HG02610 (cell line): ENCODE data around the gene ACTR10.

Source experiments
- ATAC-seq: cut with Tn5 transposase; IDR thresholded peaks from one replicate; pipeline ENCODE4 v1.9.1; 2021; ENCODE audit warnings: mild to moderate bottlenecking, moderate library complexity; ENCODE audit not compliant: unreplicated experiment

Gene ACTR10

DNA sequence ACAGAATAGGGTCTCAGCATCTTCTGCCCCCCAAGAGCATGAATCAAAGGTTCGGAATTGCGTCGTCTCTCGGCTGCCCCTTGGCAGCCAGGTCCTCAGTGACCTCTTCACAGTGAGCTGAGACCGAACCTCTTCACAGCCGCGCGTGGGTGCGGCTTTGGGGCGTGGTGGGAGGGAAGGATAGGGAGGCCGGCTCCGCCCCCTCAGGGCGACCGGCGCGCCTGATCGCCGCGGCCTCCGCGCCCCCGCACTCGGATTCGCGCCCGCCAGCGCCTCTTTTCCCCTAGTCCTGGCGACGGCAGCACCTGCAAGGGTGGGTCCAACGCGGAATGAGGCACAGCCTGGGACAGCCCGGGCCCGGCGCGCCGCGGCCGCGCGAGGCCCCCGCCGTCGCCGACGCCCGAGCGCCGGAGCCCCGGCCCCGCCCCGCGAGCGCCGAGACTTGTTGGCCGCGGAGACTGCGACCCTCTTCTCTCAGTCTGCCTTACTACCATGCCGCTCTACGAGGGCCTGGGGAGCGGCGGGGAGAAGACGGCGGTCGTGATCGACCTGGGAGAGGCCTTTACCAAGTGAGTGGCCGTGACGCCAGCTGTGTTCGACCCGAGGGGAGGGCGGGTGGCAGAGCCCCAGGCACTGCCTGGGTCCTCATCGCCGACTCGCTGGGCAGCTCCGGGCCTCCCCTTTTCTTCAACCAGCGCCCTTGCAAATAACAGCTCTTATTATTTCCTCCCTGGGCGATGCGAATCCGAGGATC is at the start of gene ACTR10:
TSS of gene ACTR10 (plus strand) at position 424 of the 754 bp plus-strand sequence. CDS start at position 493, 69 bp downstream.
- ATAC-seq, result peak; percentile 95

DNA sequence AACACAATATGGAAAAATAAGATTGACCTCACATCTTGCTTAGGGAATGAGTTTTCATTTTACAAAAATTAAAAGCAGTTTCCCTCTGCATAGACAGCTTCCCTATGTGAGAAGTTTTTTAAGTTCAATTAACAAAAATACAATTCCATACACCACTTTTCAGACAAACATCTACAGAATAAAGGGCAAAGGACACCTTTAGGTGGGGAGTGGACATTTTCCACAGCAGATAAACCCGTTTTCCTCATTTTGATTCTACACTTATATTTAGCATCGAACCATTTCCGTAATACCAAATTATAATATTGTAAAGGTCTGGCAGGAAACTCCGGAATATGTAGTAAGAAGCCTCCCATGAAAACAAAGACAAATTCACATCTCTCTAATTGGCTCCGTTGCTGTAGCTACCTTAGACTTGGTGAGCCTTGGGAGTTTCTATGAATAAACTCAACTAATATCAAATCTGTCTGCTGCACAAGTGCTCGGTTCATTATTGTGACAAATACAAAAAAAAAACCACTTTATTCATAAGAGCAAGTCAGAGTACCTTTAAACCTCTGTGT is 49.6 kb upstream of the ACTR10 start:
- ATAC-seq, result no peak

DNA sequence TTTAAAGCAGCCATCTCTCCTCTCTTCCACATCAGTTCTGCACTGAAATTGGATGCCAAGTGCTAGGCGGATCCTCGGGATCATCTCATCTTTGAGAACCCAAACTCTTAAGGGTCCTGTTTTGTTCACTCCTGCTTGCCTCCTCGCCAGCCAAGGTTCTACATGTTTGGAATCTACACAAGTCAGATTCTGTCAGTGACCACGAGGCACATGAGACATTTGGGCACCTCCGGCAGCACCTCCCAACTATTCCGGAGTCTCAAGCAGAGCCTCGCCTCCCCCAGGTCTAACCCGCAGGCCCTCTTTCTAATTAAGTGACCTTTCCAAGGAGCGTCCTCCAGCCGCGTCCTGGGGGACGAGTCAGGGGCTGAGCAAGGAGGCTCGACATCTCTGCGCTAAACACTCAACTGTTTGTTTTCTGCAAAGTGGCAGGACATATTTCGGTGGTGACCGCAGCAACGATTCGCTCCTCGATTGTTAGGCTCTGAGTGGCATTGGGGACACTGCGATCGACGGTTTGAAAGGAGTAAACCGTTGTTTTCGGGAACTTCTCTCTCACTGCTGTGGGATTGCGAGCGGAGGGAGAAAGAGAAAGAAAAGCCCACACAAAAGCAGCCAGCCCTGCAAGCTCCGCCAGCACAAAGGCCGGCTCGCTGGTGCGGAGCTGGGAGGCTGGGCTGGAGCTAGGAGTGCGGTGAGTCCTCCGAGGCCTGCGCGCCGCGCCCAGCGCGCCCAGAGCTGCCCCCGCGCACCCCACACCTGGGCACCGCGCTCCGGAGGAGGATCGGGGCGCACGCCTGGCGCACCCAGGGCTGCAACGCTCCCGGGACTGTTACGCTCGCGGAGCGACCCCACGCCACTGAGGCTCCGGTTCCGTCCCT is 48.6 kb upstream of the ACTR10 start:
- peak; percentile 33 for ATAC-seq

DNA sequence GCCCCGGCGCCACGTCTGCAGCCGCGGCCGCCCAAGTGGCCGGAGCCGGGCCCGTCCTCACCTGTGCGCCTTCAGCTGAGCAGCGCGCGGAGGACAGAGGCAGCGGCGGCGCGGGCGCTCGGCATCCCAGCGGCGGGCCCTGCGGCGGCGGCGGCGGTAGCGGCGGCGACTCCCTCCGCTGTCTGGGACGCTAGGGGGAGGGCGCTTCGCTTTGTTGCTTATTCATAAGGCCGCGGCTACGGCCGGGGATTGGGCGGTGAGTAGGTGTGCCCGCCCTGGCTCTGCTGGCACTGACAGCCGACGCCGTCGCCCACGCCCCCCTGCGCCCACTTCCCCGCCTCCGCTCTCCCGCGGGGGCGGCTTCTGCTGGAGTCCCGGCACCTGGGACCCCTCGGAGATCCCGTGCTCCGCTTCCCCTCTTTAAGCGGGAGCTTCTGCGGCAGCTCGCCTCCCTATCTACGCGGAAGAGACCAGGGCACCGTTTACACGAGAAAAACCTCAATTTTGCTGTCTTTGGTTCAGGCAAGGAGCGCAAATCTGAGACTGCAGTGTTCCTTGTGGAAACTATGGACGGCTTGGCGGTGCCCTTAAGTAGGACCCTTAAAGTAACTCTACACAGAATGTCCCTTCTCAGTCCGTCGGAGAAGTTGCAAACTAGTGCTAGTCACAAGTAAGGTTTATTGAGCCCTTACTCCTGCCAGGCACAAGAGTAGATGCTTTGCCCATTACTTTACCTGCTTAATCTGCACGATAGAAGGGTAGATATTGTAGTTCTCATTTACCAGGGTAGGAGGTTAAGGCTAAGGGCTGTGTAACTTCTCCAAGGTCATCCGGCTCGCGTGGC is 47.7 kb upstream of the ACTR10 start, which contains the start of gene ARMH4:
TSS of gene ARMH4 (minus strand) at position 200 of the 844 bp plus-strand sequence. CDS start 12,855 bp downstream, outside the sequence.
- peak; percentile 96 for ATAC-seq

DNA sequence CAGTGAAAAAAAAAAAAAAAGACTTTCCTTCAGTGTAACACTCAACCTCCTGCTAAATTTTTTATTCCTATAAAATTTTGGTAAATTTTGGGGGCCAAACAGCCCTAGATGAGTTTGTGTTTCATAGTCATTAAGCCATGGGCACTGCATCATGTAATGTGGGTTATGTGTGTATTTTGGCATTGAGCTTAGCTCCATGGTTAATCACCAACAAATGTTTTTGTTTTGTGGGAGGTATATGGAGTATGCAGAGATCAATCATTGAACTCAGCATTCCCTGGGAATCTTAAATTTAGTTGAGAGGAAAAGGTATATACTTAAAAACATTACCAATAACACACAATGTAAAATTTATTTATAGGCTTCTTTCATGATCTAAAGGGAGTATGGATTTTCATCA is 39.4 kb upstream of the ACTR10 start:
- no peak for ATAC-seq

DNA sequence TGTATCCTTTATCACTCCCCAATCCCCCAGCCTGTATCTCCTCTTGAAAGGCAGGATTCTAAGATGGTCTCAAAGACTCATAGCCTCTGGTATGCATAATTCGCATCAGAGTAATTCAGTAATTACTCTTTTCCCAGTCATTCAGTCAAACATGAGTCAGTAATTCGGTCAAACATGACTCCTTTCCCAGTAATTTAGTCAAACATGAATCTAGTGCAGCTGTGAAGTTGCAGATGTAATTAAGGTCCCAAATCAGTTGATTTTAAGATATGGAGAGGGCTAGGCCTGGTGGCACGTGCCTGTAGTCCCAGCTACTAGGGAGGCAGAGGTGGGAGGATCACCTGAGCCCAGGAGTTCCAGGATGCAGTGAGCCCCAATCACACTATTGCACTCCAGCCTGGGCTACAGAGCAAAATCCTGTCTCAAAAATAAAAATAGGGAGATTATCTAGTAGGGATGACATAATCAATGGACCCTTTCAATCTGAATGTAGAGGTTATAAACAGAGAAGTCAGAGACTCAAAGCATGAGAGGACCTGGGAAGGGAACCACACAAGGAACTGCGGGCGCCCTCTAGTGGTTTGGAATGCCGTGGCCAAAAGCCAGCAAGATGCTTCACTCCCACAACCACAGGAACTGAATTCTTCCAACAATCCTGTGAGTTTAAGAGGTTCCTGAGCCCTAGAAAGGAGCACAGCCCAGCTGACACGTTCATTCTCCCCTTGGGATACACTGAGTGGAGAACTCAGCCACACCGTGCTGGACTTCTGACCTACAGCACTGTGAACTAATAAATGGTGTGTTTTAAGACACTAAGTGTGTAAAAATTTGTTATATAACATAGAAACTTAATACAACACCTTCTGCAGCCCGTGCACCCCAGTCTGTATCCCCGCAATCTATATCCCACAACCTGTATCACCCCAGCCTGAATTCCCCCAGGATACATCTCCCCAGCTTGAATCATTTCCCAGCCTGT is 33.7 kb upstream of the ACTR10 start:
- peak; percentile 66 for ATAC-seq

DNA sequence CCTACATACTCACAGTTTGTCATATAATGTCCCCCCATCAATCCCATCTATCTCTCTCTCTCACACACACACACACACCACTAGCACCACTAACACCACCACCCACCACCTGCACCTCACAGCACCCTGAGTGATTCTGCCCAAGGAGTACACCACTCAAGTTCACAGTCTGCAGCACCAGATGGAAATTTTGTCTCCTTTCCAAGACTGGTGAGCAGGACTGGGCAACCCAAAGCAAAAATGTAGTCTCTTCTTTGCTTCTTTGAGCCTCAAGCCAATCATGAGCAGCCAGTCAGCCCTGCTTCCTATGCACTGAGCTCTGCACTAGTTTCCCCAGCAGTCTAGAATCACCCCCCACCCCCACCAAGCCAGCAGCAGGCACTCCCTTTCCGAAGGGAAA is 32.9 kb upstream of the ACTR10 start:
- no peak for ATAC-seq

DNA sequence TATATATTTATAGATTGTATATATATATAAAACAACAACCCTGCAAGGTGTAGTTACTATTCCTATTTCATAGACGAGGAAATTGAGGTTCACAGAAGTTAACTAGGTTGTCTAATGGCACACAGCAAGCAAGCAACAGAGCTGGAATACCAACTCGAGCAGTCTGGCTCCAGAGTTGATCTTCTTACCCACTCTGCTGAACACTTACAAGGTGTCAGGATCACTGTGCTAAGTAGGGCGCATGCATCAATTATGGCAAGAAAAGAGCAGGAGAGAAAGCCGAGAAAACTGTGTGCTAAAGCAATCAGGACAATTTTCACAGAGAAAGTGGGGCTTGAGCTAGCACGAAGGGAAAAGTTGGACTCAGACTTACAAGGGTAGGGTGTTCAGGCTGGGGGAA is 32.1 kb upstream of the ACTR10 start:
- no peak for ATAC-seq

DNA sequence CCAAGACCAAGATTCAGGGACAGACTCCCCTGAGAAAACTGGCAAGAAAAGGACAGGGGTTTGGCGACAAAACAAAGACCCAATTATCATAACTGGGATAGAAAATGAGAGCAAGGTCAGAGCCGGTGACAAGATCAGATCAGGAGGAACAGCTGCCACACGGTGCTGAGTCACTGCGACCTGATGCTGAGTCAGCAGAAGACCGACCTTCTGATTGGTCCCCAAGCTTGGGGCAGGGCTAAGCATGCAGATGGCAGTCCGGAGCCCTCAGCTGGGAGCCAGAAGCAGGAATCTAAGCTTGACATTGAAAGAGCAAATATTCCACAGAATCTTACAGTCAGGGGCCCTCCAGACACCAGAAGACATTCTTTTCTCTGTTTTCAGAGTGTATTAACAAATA is 28.9 kb upstream of the ACTR10 start:
- ATAC-seq, result peak; percentile 62

DNA sequence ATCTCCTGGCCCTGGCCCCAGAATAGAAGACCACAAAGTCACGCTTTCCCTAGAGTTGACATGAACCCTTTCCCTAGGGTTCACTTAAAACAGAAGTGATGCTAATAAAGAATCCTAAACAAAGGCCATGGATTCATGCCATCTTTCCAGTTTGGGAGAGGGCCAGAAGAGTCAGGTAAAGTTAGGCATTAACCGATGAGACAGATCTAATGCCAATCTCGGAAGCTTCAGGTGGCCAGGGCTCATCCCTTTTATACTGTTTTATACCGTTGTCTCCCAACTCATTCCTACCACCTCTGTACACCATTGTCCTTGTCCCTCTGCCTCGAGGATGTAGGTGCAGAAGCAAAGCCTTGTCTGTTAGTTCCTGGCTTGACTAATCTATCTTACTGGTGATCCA is 22.8 kb upstream of the ACTR10 start:
- no peak for ATAC-seq

DNA sequence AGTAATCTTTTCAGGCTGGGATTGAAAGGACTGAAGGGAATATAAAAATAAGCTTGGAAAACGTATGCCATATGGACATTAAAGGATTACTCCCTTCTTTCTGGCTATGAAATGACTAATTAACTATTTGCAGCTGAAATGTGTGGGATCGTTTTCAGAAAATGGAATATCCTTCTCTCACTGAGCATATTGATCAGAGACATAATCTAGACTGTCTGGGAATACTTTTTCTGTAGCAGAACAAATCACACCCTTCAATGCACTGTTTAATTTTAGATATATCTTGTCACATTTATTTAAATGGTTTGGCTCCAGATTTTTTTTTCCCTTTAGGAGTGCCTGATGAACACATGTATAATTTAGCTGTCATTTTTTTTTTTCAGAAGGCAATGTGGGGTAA is 10.8 kb upstream of the ACTR10 start:
- ATAC-seq, result no peak

DNA sequence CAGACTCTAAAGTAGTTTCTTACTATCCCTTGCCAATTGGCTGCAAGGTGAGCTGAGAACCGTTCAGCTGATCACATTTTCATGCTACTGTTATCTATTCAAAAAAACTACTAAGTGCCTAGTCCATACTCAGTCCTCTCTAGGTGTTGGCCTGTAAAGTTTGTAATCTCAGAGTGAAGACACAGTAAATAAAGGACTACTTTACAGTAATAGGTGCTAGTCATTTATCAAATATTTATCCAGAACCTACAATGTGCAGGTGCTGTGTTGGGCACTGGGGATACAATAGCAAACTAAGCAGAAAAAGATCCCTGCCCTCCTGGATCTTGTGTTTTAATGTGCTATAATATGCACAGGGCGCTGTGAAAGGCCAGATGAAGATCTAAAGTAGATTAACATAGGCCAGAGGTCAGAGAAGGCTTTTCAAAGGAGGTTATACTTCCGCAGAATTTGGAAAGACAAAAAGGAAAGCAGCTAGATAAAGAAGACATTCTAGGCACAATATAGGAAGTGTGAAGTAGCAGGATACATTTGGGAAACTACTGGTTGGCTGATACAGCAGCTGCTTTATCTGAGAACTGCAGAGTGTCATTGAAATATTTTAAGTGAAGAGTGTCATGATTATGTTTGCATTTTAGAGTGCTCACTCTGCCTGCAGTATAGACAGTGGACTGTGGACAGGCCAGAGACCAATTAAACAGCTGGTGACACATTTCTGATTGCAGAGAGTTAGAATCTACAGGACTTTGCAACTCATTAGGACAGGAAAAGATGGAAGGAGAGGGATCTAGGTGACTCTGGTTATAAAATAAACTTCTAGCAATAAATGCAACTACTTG is 8.0 kb upstream of the ACTR10 start:
- ATAC-seq, result no peak

DNA sequence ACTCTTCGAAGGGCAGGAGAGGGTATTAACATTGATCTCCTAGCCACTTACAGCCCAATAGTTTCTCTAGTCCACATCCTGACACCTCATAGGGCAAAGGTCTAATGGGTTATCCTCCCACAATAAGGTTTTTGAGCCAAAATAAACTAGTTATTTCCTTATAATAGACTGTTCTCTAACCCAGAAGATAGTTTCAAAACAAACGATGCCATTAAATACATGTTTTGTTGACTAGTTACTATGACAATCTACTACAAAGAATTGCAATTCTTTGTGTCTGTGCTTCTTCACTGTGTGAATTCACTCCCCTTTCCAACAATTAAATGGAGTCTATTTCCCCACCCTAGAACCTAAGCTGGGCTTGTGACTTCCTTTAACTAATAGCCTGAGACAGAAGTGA is 6.4 kb upstream of the ACTR10 start:
- ATAC-seq, result no peak

DNA sequence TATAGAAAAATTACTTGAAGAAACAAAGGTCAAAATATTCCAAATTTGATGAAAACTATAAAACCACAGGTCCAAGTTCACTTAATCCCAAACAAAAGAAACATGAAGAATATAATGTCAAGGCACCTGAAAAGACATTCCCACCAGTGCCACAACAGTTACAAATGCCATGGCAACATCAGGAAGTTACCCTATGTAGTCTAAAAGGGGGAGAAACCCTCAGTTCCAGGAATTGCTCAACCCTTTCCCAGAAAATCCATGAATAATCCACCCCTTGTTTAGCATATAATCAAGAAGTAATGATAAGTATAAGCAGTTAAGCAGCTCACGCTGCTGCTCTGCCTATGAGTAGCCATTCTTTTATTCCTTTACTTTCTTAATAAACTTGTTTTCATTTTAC is 3.8 kb upstream of the ACTR10 start:
- no peak for ATAC-seq

DNA sequence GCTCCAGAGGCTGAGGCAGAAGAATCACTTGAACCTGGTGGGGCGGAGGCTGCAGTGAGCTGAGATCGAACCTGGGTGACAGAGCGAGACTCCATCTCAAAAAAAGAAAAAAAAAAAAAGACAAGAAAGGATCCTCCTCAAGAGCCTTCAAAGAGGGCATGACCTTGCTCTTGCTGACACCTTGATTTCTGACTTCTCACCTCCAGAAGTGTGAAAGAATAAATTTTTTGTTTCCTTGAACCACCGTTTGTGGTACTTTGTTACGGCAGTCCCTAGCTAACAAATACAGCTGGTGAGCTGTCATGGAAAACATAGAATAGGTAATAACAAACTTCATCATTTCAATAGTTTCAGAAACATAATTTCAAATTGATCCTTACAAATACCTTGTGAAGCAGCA is 1.9 kb upstream of the ACTR10 start:
- ATAC-seq, result no peak

DNA sequence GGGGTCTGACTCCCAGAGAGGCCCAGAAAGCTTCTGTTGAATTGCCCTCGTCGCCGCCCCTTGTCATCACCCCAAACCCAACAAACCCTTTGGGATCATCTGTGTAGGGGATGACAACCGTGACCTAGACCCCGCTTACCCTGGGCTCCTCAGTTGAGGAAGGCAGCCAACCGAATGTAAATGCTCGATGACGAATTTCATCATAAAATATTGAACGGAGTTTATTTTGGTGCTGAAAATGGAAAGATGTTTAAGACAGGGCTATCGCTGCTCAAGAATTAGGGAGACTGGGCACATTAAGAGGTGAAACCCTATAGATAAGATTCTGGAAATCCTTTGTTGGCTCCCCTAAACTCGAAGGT is 512 bp downstream of the ACTR10 start:
- ATAC-seq, result peak; percentile 2

DNA sequence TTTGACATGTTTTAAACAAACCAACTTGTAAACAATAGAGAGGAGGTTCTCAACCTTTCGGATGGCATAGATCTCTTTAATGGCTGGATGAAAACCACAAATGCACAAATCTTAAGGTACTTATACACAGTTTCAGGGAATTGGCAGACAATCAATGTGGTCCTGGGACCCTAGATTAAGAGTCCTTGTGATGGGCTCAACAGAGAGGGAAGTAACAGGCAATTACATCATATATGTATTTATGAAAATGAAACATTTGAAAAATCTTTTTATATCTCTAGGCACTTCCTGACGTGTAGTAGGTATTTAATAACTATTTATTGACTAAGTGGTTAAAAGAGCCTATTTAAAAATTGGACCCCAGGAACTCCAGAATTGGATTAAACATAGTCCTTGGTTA is 897 bp downstream of the ACTR10 start:
- ATAC-seq, result no peak

DNA sequence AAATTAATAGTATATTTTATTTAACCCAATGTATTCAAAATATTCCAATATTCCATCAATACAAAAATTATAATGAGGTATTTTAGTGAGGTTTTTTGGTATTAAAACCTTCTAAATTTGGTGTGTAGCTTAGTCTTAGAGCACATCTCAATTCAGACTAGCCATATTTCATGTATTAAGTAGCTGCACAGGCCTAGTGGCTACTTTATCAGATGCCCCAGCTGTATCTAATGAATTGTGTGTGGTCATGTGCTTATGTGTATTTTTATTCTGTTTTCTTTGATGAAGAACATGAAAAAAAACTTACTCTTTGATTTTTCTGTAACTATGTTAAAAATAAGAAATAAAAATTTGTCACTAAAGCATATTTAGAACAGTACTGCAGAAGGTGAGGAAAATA is 13.2 kb downstream of the ACTR10 start:
- ATAC-seq, result no peak
